ENCODE data around the gene SORD.
"Not testable (repeated sequence)": the region's sequence is repeated elsewhere in the genome, so short reads cannot be mapped to it uniquely, and the experiment has no call there.

- not testable (repeated sequence) for TF ChIP-seq POLR2AphosphoS5, POLR2A (IDR thresholded peaks at IDR 0.05)
- TF ChIP-seq, protein P1, sequence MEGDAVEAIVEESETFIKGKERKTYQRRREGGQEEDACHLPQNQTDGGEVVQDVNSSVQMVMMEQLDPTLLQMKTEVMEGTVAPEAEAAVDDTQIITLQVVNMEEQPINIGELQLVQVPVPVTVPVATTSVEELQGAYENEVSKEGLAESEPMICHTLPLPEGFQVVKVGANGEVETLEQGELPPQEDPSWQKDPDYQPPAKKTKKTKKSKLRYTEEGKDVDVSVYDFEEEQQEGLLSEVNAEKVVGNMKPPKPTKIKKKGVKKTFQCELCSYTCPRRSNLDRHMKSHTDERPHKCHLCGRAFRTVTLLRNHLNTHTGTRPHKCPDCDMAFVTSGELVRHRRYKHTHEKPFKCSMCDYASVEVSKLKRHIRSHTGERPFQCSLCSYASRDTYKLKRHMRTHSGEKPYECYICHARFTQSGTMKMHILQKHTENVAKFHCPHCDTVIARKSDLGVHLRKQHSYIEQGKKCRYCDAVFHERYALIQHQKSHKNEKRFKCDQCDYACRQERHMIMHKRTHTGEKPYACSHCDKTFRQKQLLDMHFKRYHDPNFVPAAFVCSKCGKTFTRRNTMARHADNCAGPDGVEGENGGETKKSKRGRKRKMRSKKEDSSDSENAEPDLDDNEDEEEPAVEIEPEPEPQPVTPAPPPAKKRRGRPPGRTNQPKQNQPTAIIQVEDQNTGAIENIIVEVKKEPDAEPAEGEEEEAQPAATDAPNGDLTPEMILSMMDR (IDR thresholded peaks at IDR 0.05), result not testable (repeated sequence)
Observed at GRCh38 chr15:45031522-45032028, 8.6 kb downstream of the SORD start.
